RWPE1 (cell line): ENCODE data around the gene NCS1.

ENCODE experiments used
- CTCF ChIA-PET: fragments of 350-600 bp; sonication (Branson Sonifier 250); formaldehyde crosslinking; extraction: SDS; loops from one replicate; lab custom pipeline; 2021; lab: Yijun Ruan, JAX
- POLR2A ChIA-PET: fragments of 400-600 bp; formaldehyde crosslinking; extraction: SDS; loops from one replicate; lab custom pipeline; 2020; ENCODE audit warnings: antibody characterized with exemption; ENCODE audit not compliant: low non-redundant PET; lab: Yijun Ruan, JAX
- DNase-seq: peaks from one replicate; pipeline ENCODE4 v3.0.0; 2012; ENCODE audit warnings: low spot score
- H3K27ac ChIP-seq: fragments of 450-650 bp; 2 replicates; pipeline ENCODE4 v1.5.1; 2017
- TF ChIP-seq, protein P1 (sequence below): fragments of 450-650 bp; conservative IDR thresholded peaks from 2 replicates; pipeline ENCODE4 v1.5.1; 2017; ENCODE audit warnings: low read depth, mild to moderate bottlenecking

Gene NCS1

GRCh38 chr9:130174025-130174424 is 1.8 kb downstream of the NCS1 start:
- TF ChIP-seq, protein P1, sequence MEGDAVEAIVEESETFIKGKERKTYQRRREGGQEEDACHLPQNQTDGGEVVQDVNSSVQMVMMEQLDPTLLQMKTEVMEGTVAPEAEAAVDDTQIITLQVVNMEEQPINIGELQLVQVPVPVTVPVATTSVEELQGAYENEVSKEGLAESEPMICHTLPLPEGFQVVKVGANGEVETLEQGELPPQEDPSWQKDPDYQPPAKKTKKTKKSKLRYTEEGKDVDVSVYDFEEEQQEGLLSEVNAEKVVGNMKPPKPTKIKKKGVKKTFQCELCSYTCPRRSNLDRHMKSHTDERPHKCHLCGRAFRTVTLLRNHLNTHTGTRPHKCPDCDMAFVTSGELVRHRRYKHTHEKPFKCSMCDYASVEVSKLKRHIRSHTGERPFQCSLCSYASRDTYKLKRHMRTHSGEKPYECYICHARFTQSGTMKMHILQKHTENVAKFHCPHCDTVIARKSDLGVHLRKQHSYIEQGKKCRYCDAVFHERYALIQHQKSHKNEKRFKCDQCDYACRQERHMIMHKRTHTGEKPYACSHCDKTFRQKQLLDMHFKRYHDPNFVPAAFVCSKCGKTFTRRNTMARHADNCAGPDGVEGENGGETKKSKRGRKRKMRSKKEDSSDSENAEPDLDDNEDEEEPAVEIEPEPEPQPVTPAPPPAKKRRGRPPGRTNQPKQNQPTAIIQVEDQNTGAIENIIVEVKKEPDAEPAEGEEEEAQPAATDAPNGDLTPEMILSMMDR: no peak
- DNase-seq: no peak
- ChIA-PET POLR2A (interaction anchor here (0.6 kb wide), 1 partner anchor 21 kb away, joined by 6 read pairs; no protein-coding TSS in a partner anchor), CTCF (interaction anchor here (0.6 to 1.7 kb wide), 4 partner anchors 11 to 66 kb away, joined by 3 to 5 read pairs (median 4); no protein-coding TSS in a partner anchor)
- H3K27ac ChIP-seq: peak overlapping the region; percentile 76

DNA sequence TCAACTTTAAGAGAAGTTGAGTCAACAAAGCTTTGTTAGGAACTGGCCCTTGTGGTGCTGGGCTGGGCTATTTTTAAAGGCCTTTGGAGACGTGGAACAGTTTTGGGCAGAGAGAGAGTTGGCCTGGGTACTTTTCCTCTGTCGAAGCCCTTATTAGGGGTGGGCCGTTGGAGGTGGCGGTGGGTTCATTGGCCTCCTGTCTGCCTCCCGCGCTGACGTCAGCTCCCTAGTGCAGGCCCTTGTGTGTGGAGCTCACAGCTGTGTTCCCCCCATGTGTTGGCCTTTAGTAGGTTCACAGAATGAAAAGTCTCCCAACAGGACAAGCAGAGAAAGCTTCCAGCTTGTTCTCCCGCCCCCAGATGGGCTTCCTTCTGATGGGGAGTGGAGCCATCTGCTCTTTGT is 2.7 kb downstream of the NCS1 start:
- ChIA-PET CTCF (interaction anchor here (0.6 to 0.9 kb wide), 3 partner anchors 12 to 454 kb away, joined by 3 to 4 read pairs (median 3); no protein-coding TSS in a partner anchor), POLR2A (no interaction called here)
- H3K27ac ChIP-seq: peak overlapping the region; percentile 76
- TF ChIP-seq, protein P1: no peak
- no peak for DNase-seq

DNA sequence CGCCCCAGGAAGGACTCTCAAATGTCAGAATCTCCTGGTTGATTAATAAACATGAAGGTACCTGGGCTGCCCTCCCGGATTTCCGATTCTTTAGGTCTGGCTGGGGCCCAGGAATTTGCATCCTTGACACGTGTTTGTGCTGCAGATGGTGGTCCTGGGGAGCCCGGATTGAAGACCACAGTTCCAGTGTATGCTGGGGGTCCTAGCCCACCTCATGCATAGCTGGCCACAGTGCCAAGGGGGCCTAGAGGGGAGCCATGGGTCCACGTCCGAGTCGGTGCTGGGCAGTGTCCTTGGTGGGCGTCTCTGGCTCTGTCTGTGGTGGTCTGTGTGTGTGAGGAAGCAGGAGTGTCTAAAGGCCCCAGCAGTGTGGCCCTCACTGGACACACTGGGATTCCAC is 3.2 kb downstream of the NCS1 start:
- TF ChIP-seq, protein P1: no peak
- no peak for DNase-seq
- ChIA-PET POLR2A (no interaction called here), CTCF (interaction anchor here (0.6 to 0.9 kb wide), 2 partner anchors 61 to 455 kb away, joined by 3 read pairs; no protein-coding TSS in a partner anchor)
- H3K27ac ChIP-seq: peak overlapping the region; percentile 76

DNA sequence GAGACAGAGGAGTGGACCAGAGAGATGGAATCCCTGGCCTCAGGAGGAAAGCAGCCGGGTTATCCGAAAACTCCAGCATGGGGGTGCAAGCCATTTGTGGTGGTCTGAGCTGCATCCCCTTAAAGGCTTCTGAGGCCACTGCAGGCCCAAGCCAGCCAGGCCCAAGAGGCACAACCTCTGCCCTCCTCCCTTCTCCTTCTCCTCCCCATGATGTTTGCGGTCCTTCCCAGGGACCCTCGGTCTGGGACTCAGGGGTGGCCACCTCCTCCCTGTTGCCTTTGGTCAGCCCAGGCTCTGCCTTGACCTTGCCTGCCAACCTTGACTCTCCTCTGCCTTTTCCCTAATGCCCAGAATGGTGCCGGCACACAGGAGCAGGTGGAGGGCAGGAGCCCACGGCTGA is 4.6 kb downstream of the NCS1 start:
- DNase-seq: no peak
- CTCF ChIA-PET: interaction anchor here (0.5 to 1.7 kb wide), 2 partner anchors 59 to 76 kb away, joined by 3 to 4 read pairs; no protein-coding TSS in a partner anchor
- POLR2A ChIA-PET: no interaction called here

GRCh38 chr9:130177898-130178805 is 5.9 kb downstream of the NCS1 start:
- H3K27ac ChIP-seq: peak overlapping the region; percentile 45
- POLR2A ChIA-PET: no interaction called here
- no peak for DNase-seq
- CTCF ChIA-PET: interaction anchor here (1.4 kb wide), 1 partner anchor 71 kb away, joined by 3 read pairs; no protein-coding TSS in a partner anchor
- TF ChIP-seq, protein P1: no peak

More for the DNA sequence above, 4.6 kb downstream of the NCS1 start:
- TF ChIP-seq, protein P1: no peak
- H3K27ac ChIP-seq: peak overlapping the region; percentile 45; the same call in 1 of the 2 replicates

DNA sequence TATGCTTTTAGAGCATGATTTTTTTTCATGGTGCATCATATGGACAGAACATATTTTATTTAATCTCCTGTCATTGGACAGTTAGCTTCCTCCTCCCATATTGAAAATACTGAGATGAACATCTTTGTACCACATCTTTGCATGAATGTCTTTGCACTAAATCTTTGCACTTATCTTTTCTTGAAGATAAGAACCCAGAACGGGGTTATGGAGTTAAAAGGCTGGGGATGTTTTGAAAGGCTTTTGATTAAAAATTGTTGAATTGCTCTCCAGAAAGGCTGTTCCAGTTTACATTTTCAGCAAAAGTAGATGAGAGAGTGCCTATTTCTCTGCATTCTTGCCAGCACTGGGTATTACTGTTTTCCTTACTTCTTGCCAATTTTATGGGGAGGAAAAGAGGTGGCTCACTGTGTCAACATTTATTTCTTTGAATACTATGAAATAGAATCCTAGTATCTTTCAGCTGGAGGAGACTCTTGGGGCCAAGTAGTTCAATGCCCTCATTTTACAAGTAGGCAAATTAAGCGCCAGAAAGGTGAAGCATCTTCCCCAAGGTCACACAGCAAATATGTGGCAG is 7.2 kb downstream of the NCS1 start:
- POLR2A ChIA-PET: no interaction called here
- no peak overlapping the region for H3K27ac ChIP-seq
- DNase-seq: no peak
- TF ChIP-seq, protein P1: no peak
- CTCF ChIA-PET: no interaction called here
